ENCODE data around the gene MYO5C. TPM values are rescaled to one million over a fixed set of nuclear protein-coding genes. Genes with fewer than 3 reads are reported as not detected.

Gene MYO5C
- total RNA-seq, 1 donor from 2014 or later, result 80.0 TPM

- Histone ChIP-seq H3K27ac (no peak overlapping the region), H3K4me1 (peaks cover 12% of the 10 kb centered on the region), H3K36me3 (no peaks in the 10 kb centered on the region), H3K27me3 (no peaks in the 10 kb centered on the region), H3K4me3 (no peak overlapping the region), H3K9me3 (no peaks in the 10 kb centered on the region)
- peak; percentile 64 for TF ChIP-seq CTCF (IDR thresholded peaks at IDR 0.05)
- intact Hi-C loops (cut with DNase I), result no loop called here
- ATAC-seq, result no peak
- DNase-seq, result no peak
Measured at GRCh38 chr15:52183562-52184173, 111.9 kb downstream of the MYO5C start.

DNA sequence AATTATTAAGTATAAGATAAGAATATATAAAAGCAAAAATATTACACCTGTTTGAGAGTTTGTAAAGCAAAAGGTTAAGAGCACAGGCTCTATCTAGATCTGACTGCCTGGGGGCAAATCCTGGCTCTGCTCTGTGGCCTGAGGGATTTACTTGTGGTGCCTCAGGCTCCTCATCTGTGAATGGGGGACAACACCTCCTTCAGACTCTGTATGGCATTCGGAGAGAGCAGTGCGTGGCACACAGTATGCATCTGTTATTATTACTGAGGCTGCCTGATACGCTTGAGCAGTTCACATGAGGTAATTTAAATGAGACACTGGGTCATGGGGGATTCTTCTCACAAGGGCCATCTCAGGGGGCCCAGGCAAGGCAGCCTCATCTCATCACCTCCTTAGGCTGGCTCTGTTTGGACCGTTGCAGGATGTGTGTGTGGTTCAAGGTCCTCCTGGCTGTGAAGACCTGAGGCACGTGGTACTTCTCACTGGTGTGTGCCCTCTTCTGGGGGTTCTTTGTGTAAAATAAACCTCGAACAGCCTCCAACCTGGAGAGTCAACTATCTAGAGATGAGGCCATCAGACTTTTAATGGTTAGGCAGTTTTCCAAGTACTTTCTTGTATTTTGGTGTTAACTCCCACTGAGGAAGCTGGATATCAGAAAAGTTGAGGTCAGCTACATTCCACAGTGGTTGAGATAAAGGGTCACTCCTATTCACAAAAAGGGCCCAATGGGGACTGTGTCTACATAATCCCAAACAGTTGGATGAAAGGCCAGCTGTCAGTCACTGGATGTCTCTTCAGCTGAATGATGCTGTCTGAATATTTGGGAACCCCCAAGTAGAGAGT is 113.4 kb downstream of the MYO5C start:
- Histone ChIP-seq H3K9me3 (no peaks in the 10 kb centered on the region), H3K27me3 (no peaks in the 10 kb centered on the region), H3K4me3 (no peak overlapping the region), H3K36me3 (no peaks in the 10 kb centered on the region), H3K4me1 (peaks cover 14% of the 10 kb centered on the region), H3K27ac (no peak overlapping the region)
- DNase-seq (no peak), ATAC-seq (no peak)
- intact Hi-C loops (cut with DNase I), result no loop called here
- TF ChIP-seq CTCF (IDR thresholded peaks at IDR 0.05), result no peak

GRCh38 chr15:52180851-52181450 is 114.7 kb downstream of the MYO5C start:
- Histone ChIP-seq H3K27me3 (no peaks in the 10 kb centered on the region), H3K4me1 (peaks cover 14% of the 10 kb centered on the region), H3K36me3 (no peaks in the 10 kb centered on the region), H3K9me3 (no peaks in the 10 kb centered on the region), H3K4me3 (no peak overlapping the region), H3K27ac (no peak overlapping the region)
- TF ChIP-seq CTCF (IDR thresholded peaks at IDR 0.05), result no peak
- ATAC-seq, result no peak
- intact Hi-C loops (cut with DNase I), result no loop called here
- no peak for DNase-seq

DNA sequence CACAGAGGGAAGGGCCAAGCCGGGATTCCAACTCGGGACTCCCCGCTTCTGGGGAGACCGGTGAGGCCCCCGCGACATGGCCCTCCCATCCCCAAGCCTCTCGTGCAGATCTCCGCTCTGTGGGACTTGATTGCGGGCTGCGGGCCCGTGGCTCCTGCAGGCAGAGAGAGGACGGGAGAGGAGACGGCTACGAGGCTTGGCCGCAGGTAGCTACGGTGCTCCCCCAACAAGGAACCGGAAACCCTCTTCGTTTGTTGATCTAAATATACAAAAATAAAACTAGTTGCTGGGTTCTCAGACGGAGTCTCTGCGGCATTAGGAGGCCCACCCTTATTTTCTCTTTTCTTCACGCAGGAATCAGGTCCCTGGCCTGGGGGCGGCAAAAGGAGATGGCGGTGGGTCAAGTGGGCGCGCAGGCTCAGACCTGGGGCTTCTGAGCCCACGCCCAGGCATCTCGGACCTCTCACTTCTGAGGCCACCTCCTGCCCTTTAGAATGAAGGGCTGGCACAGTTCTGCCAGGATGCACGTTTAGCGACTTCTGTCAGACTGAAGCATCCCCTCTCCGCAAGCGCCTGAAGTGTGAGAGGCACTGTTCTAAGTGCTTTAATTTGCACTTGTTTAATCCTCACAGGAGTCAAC is 115.3 kb downstream of the MYO5C start:
- Histone ChIP-seq H3K27me3 (no peaks in the 10 kb centered on the region), H3K4me3 (peak overlapping the region; percentile 72), H3K27ac (peak overlapping the region; percentile 86), H3K9me3 (no peaks in the 10 kb centered on the region), H3K36me3 (no peaks in the 10 kb centered on the region), H3K4me1 (peaks cover 14% of the 10 kb centered on the region)
- intact Hi-C loops (cut with DNase I), result no loop called here
- DNase-seq (no peak), ATAC-seq (no peak)
- TF ChIP-seq CTCF (IDR thresholded peaks at IDR 0.05), result no peak

- Histone ChIP-seq H3K27ac (peak overlapping the region; percentile 86), H3K4me3 (peak overlapping the region; percentile 72), H3K27me3 (no peaks in the 10 kb centered on the region), H3K9me3 (no peaks in the 10 kb centered on the region), H3K36me3 (no peaks in the 10 kb centered on the region), H3K4me1 (peaks cover 14% of the 10 kb centered on the region)
- TF ChIP-seq CTCF (IDR thresholded peaks at IDR 0.05), result no peak
- peak; percentile 91 for ATAC-seq
- intact Hi-C loops (cut with DNase I), result no loop called here
- DNase-seq, result peak; percentile 93
Measured at GRCh38 chr15:52179278-52180195, 116.1 kb downstream of the MYO5C start.

All from upper lobe of right lung (tissue), 1 donor.